ENCODE results near the gene MOCS1. TPM values are rescaled to one million over a fixed set of nuclear protein-coding genes. Genes with fewer than 3 reads are reported as not detected.

The MOCS1 gene
- total RNA-seq, 1 donor from 2014 or later, result 28.6 TPM

- H3K4me1 ChIP-seq, result peaks cover 24% of the 10 kb centered on the region
- H3K27me3 ChIP-seq (ENCODE audit: low read depth), result no peaks in the 10 kb centered on the region
- H3K36me3 ChIP-seq, result peaks cover 97% of the 10 kb centered on the region
- no peak overlapping the region for H3K27ac ChIP-seq (replicated peaks)
- intact Hi-C loops (cut with micrococcal nuclease), result no loop called here
- TF ChIP-seq, protein P1, sequence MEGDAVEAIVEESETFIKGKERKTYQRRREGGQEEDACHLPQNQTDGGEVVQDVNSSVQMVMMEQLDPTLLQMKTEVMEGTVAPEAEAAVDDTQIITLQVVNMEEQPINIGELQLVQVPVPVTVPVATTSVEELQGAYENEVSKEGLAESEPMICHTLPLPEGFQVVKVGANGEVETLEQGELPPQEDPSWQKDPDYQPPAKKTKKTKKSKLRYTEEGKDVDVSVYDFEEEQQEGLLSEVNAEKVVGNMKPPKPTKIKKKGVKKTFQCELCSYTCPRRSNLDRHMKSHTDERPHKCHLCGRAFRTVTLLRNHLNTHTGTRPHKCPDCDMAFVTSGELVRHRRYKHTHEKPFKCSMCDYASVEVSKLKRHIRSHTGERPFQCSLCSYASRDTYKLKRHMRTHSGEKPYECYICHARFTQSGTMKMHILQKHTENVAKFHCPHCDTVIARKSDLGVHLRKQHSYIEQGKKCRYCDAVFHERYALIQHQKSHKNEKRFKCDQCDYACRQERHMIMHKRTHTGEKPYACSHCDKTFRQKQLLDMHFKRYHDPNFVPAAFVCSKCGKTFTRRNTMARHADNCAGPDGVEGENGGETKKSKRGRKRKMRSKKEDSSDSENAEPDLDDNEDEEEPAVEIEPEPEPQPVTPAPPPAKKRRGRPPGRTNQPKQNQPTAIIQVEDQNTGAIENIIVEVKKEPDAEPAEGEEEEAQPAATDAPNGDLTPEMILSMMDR (IDR thresholded peaks at IDR 0.05; ENCODE audit: borderline replicate concordance), result no peak
- no peak overlapping the region for H3K4me3 ChIP-seq
- no peaks in the 10 kb centered on the region for H3K9me3 ChIP-seq (replicated peaks)
- no peak for DNase-seq
These were observed 16.3 kb downstream of the MOCS1 start for GRCh38 chr6:39917981-39918380.

- Histone ChIP-seq H3K9me3 (replicated peaks) (no peaks in the 10 kb centered on the region), H3K27me3 (ENCODE audit: low read depth) (no peaks in the 10 kb centered on the region), H3K36me3 (peaks cover 97% of the 10 kb centered on the region), H3K4me1 (peaks cover 18% of the 10 kb centered on the region), H3K27ac (replicated peaks) (no peak overlapping the region), H3K4me3 (no peak overlapping the region)
- DNase-seq, result no peak
- TF ChIP-seq, protein P1 (IDR thresholded peaks at IDR 0.05; ENCODE audit: borderline replicate concordance), result no peak
- intact Hi-C loops (cut with micrococcal nuclease), result no loop called here
These were observed 16.9 kb downstream of the MOCS1 start for GRCh38 chr6:39917329-39917728.

DNA sequence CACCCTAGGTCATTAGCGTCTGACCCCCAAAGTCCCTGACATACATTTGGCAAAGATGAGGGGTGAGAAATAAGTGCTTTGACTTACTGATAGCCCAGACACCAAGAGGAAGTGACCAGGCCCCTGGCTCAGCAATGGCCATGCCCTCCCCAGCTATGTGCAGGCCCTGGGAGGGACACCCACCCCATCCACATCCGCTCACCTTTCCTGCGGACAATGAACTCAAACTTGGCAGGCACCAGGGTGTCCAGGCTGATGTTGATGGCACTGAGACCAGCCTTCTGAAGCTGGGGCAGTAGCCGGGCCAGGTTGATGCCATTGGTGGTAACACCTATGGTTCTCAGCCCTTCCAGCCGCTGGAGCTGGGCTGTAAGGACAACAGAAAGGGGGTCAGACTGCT lies 18.4 kb downstream of the MOCS1 start:
- no peak for DNase-seq
- peaks cover 96% of the 10 kb centered on the region for H3K36me3 ChIP-seq
- intact Hi-C loops (cut with micrococcal nuclease), result no loop called here
- no peak overlapping the region for H3K4me3 ChIP-seq
- peaks cover 16% of the 10 kb centered on the region for H3K4me1 ChIP-seq
- TF ChIP-seq, protein P1 (IDR thresholded peaks at IDR 0.05; ENCODE audit: borderline replicate concordance), result no peak
- no peaks in the 10 kb centered on the region for H3K27me3 ChIP-seq (ENCODE audit: low read depth)
- no peak overlapping the region for H3K27ac ChIP-seq (replicated peaks)
- no peaks in the 10 kb centered on the region for H3K9me3 ChIP-seq (replicated peaks)

- no peak for DNase-seq
- no peak overlapping the region for H3K27ac ChIP-seq (replicated peaks)
- H3K9me3 ChIP-seq (replicated peaks), result no peaks in the 10 kb centered on the region
- no peak overlapping the region for H3K4me3 ChIP-seq
- peaks cover 16% of the 10 kb centered on the region for H3K4me1 ChIP-seq
- intact Hi-C loops (cut with micrococcal nuclease), result no loop called here
- H3K36me3 ChIP-seq, result peaks cover 96% of the 10 kb centered on the region
- H3K27me3 ChIP-seq (ENCODE audit: low read depth), result no peaks in the 10 kb centered on the region
- TF ChIP-seq, protein P1 (IDR thresholded peaks at IDR 0.05; ENCODE audit: borderline replicate concordance), result no peak
These were observed 20.0 kb downstream of the MOCS1 start for GRCh38 chr6:39914239-39914638.

DNA sequence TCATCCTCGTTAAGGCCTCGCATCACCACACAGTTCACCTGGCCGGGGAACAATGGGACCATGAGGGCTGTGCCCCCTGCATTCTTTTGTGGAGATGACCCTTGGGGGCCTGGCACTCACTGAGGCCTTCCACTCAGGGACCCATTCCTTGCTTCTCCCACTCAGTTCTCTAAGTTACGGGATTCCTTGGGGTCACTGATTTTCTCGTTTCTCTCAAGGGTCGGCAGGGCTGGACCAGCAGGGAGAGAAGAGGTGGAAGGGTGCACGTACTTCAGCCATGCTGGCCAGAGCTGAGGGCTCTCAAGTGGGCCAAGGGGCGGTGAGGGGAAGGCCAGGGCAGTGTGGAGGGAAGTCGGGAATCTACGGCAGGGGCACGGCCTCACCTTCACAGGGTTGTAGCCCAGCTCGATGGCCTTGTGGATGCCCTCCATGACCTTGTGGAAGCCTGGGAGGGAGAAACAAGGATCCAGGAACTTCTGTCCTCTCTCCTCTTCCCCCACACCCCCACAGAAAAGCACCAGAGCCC lies 20.8 kb downstream of the MOCS1 start:
- DNase-seq, result no peak
- no peak overlapping the region for H3K27ac ChIP-seq (replicated peaks)
- H3K27me3 ChIP-seq (ENCODE audit: low read depth), result no peaks in the 10 kb centered on the region
- peaks cover 94% of the 10 kb centered on the region for H3K36me3 ChIP-seq
- peaks cover 10% of the 10 kb centered on the region for H3K4me1 ChIP-seq
- H3K9me3 ChIP-seq (replicated peaks), result no peaks in the 10 kb centered on the region
- intact Hi-C loops (cut with micrococcal nuclease), result no loop called here
- TF ChIP-seq, protein P1 (IDR thresholded peaks at IDR 0.05; ENCODE audit: borderline replicate concordance), result no peak
- no peak overlapping the region for H3K4me3 ChIP-seq
